COLO668 (cell line): ENCODE results near the gene CYTH2.

Experiments used
- DNase-seq: peaks from one replicate; lab custom pipeline; 2025; ENCODE audit not compliant: unreplicated experiment; lab: John Stamatoyannopoulos, UW

CYTH2 gene, protein sequence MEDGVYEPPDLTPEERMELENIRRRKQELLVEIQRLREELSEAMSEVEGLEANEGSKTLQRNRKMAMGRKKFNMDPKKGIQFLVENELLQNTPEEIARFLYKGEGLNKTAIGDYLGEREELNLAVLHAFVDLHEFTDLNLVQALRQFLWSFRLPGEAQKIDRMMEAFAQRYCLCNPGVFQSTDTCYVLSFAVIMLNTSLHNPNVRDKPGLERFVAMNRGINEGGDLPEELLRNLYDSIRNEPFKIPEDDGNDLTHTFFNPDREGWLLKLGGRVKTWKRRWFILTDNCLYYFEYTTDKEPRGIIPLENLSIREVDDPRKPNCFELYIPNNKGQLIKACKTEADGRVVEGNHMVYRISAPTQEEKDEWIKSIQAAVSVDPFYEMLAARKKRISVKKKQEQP

DNA sequence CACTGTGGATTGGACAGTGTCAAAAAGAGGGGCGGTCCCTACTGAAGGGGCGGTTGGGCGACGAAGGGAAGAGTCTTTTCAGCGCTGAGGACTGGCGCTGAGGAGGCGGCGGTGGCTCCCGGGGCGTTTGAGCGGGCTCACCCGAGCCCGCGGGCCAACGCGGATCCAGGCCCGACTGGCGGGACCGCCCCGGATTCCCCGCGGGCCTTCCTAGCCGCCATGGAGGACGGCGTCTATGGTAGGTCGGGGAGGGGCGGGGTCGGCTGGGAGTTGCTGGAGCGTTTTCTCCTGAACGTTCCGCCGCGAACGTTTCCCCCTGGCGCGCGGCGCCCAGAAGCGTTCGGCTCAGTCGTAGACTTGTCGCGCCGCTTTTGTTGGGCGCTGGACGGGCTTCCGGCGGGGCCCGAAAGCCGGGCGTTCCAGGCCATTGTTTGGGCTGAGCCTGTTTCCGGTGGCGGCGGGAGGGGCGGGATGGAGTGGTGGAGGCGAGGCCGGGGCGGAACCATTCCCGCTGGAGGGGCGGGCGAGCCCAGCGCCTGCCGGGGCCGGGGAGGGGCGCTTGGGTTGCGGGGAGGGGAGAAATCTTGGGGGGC is at the start of gene CYTH2:
Gene CYTH2, plus strand, starts transcription at position 81 of the 593 bp plus-strand sequence. Its CDS starts 139 bp downstream, at position 220.
- DNase-seq = peak; percentile 87

DNA sequence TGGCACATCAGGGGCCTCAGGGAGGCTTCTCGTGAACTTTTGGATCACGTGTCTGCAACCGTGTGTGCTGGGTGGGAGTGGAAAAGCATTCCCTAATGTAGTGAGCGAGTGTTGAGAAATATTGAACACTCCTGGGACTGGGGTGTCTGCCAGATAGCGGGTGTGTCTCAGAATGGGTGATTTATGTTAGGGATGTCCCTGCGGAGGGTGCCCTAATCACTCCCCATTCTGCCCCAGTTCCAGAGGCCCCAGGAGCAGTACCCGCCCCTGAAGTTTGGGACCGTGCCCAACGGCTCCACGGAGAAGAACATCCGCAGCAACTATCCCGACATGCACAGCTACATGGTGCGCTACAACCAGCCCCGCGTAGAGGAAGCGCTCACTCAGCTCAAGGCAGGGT is 47.6 kb upstream of the CYTH2 start:
- no peak for DNase-seq

DNA sequence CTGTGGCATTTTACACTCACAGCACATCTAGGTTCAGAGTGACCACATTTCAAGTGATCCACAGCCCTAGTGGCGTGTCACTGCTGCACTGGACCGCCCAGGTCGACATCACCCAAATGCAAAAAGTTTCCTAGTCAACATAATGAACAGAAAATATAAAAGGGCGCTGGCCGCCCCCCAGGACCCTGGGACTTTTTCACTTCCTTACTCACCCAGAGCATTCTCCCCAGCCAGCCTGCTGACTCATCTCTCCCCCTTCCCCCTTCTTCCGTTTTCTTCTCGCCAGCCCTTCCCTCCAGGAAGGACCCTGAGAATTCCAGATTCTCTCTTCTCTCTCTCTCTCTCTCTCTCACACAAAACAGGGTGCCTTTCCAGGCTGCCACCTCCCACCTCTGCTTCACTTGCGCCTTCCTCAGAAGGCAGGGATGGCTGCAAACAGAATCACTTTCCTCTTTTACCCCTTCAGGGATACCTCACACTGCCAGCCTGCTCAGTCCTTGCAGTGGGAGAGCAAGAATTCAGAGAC is 44.4 kb upstream of the CYTH2 start:
- no peak for DNase-seq

DNA sequence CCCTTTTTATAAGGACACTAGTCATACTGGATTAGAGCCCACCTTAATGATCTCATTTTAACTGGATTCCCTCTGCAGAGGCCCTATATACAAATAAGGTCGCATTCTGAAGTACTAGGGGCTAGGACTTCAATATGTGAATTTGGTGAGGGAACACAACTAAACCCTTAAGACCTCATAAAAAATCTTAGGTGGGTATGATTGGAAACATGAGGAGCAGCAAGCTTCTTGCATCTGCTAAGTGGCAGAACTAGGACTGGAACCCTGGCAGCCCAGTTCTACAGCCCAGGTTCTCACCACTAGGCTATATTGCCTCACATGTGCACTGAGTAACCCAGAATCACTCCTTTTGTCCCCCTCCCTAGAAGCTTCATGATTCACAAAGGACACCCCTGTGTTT is 40.5 kb upstream of the CYTH2 start:
- no peak for DNase-seq

DNA sequence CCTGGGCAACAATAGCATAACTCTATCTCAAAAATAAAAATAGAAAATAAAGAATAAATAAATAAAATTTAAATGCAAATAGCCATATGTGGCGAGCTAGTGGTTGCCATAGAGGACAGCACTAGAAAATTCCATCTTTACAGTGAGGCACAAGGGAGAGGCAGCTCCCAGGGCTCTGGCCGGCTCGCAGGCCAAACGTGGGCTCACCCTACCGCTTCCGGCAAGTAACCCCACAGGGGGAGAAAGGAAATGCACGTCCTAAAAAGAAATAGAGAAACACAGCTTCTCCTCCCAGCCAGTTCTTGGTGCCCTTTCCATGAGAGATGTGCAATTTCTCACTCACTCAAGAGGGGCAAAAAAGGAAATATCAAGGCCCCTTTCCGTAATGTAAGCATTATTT is 35.8 kb upstream of the CYTH2 start:
- no peak for DNase-seq

DNA sequence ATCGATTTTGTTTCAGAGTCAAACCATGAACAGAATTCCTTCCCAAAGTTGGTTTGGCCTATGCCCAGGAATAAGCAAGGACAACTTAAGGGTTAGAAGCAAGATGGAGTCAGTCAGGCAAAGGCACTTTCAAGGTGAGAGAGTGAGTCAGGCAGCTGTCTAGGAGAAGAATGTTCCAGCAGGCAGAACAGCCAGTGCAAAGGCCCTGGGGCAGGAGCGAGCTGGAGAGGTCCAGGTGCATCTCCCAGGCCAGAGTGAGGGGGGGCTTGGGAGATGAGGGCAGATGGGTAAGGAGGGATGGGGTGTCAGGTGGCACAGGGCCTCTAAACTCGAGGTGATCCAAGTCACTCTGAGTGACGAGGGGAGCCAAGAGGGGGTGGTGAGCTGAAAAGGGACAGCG is 32.6 kb upstream of the CYTH2 start:
- DNase-seq = no peak

DNA sequence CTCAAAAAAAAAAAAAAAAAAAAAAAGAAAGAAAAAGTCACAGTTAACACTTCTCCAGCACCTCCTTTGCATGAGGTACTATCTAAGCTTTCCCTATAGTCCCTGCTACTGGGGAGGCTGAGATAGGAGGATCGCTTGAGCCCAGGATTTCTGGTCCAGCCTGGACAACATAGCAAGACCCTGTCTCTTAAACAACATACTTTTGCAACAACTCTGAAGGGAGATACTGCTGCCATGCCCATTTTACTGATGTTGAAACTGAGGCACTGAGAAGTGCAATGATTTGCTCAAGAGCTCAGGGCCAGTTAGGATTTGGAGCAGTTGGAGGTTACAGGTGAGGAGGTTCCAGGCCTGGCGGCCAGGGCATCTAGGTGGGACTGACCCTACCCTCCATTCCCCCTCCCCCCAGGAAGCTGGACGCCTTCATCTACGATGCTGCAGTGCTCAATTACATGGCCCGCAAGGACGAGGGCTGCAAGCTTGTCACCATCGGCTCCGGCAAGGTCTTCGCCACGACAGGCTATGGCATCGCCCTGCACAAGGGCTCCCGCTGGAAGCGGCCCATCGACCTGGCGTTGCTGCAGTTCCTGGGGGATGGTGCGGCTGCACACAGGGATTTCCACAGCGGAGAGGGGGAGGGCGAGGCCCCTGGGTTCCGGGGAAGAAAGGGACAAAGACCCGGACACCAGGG is 27.7 kb upstream of the CYTH2 start:
- no peak for DNase-seq

DNA sequence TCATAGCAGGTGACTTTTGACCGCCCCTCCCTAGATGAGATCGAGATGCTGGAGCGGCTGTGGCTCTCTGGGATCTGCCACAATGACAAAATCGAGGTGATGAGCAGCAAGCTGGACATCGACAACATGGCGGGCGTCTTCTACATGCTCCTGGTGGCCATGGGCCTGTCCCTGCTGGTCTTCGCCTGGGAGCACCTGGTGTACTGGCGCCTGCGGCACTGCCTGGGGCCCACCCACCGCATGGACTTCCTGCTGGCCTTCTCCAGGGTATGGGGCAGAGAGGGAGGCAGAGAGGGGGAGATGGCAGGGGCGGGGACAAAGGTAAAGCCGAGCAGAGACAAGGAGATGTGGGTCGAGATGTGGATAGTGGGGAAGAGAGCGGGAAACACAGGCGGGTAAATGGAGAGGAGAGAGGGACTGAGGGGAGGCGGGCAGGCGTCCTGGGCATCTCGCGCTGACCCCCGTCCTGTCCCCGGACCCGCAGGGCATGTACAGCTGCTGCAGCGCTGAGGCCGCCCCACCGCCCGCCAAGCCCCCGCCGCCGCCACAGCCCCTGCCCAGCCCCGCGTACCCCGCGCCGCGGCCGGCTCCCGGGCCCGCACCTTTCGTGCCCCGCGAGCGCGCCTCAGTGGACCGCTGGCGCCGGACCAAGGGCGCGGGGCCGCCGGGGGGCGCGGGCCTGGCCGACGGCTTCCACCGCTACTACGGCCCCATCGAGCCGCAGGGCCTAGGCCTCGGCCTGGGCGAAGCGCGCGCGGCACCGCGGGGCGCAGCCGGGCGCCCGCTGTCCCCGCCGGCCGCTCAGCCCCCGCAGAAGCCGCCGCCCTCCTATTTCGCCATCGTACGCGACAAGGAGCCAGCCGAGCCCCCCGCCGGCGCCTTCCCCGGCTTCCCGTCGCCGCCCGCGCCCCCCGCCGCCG is 26.8 kb upstream of the CYTH2 start:
- no peak for DNase-seq

DNA sequence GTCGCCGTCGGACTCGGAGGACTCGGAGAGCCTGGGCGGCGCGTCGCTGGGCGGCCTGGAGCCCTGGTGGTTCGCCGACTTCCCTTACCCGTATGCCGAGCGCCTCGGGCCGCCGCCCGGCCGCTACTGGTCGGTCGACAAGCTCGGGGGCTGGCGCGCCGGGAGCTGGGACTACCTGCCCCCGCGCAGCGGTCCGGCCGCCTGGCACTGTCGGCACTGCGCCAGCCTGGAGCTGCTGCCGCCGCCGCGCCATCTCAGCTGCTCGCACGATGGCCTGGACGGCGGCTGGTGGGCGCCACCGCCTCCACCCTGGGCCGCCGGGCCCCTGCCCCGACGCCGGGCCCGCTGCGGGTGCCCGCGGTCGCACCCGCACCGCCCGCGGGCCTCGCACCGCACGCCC is 25.9 kb upstream of the CYTH2 start:
- peak; percentile 47 for DNase-seq

DNA sequence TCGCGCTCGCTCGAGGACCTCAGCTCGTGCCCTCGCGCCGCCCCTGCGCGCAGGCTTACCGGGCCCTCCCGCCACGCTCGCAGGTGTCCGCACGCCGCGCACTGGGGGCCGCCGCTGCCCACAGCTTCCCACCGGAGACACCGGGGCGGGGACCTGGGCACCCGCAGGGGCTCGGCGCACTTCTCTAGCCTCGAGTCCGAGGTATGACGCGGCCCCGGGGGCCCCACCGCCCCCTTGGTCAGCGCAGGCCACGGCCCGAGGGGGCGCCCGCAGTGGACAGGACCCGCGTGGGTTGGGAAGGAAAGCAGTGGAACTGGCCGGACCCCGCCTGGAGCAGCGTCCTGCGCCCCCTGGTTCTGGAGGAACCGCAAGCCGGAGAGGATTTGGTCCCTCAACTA is 25.4 kb upstream of the CYTH2 start:
- DNase-seq = peak; percentile 32

DNA sequence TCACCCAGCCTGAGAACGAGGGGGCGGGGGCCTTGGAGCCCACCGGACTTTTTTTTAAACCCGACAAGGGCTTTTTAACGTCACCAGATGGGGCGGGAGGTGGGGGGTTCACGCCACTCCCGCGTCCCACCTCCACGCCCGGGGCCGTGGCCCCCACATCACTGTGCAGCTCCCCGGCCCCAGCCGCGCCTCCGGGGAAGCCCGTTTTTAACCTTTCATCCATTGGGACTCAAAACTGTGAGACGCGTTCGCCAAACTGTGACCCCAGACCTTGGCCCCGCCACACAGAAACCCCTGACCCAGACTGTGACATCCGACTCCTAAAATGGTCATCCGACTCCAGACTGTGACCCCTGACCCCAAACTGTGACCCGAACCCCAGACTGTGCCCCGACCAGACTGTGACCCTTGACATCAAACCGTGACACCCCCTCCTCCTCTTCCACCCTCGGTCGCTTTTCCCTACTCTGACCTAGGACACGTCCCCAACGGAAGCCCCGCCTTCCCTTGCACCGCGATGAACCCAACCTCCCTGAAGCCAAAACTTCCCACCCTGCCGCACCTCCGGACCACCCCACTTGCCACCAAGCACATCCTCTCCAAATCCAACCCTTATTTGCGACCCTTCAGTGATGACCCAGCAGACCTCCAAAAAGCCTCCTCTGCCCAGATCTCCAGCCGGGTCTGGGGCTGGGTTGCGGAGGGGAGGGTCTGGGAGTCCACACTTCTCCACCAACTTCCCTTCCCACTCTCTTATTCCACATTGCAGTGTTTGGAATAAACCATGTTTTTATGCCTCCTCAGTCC is 24.8 kb upstream of the CYTH2 start:
- peak; percentile 12 for DNase-seq

DNA sequence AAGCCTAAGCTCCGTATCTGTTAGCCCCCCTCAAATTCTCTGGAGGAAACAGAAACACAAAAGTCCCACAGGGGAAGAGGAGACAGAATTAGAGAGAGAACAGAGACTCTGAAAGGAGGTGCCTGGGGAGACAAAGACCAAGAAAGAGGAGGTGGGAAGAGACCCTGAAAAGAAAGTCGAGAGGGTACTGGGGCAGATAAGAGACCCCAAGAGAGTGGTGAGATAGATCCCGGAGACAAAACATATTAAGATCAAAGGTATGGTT is 24.3 kb upstream of the CYTH2 start:
- DNase-seq = no peak

DNA sequence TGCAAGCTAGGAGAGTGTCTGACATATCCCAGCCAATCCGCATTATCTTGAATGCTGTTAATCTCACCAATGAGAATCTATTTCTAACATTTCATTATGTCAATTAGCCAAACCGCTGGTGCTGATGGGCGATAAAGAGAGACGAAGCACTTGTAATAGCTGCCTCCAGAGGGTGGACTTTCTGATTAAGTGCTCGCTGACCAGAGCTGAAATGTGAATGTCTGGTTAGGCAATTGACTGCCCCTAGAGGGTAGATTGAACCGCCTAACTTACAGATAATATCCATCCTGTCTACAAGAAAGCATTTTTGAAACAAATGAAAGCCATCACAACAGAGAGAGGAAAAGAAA is 23.9 kb upstream of the CYTH2 start:
- peak; percentile 52 for DNase-seq

DNA sequence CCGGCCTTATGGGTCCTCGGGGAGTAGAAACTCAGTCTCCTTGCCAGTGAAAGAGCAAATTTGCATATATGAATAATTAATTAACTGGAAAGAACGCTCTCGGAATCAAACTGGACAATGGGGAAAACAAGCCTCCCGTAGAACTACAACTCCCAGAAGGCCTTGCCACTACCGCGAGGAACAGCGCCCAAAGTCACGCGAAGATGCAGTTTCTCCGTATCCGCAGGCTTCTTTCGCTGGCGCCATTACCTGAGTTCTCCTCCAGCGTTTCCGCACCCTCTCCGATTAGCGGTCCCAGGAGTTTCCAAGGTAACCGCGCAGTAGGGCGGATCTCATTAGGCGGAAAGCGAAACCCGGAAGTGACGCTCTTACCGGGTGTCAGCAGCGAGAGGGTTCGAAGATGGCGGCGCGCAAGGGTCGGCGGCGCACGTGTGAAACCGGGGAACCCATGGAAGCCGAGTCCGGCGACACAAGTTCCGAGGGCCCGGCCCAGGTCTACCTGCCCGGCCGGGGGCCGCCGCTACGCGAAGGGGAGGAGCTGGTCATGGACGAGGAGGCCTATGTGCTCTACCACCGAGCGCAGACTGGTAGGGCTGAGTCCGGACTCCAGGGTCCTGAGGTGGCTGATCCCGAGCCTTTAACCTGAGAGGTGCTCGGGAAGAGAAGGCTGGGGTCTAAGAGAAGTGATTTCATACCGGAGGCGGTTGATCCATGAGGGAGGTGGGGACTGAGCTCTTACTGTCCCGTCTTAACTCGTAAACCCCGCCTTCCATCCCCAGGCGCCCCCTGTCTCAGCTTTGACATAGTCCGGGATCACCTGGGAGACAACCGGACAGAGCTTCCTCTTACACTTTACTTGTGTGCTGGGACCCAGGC is 23.3 kb upstream of the CYTH2 start, which contains the start of gene GRWD1:
Gene GRWD1, plus strand, starts transcription at position 378 of the 876 bp plus-strand sequence. Its CDS starts 23 bp downstream, at position 401.
- DNase-seq = peak; percentile 94

DNA sequence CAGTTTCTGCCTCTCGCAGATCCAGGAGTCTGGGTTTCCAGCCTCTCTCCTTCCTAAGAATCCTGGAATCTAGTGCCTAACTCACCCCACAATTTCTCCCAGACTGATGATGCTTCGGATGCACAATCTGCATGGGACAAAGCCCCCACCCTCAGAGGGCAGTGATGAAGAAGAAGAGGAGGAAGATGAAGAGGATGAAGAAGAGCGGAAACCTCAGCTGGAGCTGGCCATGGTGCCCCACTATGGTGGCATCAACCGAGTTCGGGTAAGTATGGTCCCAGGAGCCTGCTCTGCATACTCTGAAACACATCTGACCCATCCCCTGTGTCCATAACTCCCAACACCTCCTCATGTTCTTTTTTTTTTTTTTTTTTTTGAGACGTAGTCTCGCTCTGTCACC is 22.6 kb upstream of the CYTH2 start:
- DNase-seq = no peak

DNA sequence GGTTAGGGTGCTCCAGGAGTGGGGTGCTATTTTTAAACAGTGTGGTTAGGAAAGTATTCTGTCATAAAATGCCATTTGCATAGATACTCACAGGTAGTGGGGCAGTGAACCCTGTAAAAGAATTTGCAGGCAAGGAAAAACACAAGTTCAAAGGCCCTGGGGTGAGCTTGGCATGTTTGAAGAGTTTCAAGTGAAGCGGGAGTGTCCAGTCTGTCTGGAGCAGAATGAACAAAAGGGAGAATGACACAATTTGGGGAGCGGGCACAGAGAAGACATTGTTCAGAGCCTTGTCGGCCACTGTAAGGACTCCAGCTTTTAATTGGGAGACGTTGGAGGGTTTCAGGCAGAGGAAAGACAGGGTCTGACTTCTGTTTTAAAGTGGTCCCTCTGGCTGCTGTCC is 20.6 kb upstream of the CYTH2 start:
- DNase-seq = no peak

DNA sequence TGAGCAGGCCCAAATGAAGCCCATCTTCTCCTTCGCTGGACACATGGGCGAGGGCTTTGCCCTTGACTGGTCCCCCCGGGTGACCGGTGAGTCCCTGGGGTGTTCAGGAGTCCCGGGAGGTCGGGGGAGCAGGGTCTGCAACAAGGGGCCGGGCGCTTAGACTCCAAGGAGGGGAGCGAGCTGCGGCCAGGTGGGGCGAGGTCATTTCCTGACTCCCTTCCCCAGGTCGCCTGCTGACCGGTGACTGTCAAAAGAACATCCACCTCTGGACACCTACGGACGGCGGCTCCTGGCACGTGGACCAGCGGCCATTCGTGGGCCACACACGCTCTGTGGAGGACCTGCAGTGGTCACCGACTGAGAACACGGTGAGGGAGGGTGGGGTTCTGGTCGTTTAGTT is 18.7 kb upstream of the CYTH2 start:
- DNase-seq = no peak

DNA sequence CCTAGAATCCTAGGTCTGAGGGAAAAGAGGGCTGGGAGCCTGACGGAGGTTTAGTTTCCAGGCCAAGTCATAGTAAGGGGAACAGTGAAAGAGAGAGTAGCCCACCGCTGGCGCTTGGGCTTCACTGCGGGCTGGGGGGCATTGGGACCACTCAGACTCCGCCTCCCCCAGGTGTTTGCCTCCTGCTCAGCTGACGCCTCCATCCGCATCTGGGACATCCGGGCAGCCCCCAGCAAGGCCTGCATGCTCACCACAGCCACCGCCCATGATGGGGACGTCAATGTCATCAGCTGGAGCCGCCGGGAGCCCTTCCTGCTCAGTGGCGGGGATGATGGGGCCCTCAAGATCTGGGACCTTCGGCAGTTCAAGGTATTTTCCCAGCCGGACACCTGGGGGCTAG is 18.3 kb upstream of the CYTH2 start:
- no peak for DNase-seq

DNA sequence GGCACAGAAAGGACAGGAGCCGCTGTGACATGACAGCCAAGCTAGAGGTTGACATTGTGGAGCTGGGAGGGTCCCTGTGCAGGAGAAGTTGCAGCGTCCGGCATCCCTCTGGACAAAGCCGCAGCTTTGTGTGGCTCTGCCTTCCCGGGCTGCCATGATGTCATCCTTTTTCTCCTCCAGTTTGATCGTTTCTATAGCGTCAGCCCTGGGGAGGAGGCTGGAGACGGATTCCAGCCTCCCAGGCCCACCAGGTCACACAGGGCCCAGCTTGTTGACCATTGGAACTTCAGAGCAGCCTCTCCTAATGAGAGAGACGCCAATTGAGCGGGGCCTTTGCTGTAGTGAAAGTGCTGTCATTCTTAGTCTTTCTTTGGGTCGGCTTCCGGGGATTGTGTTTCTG is 17.5 kb upstream of the CYTH2 start:
- DNase-seq = no peak
